MM.1S (cell line): ENCODE measurements around the gene SPC24.

Experiments used
- DNase-seq: peaks from one replicate; pipeline ENCODE4 v3.0.0-alpha.2; 2015
- H2AFZ ChIP-seq: fragments of 300-600 bp; sonication (generic); 2 replicates; pipeline ENCODE4 v1.6.0; 2016; ENCODE audit warnings: antibody characterized with exemption, low read length
- H3F3A ChIP-seq: fragments of 300-600 bp; sonication (generic); 2 replicates; pipeline ENCODE4 v1.6.1; 2016; ENCODE audit warnings: mild to moderate bottlenecking, antibody characterized with exemption, low read length, moderate library complexity, mixed read lengths; ENCODE audit not compliant: insufficient read depth
- H3K27ac ChIP-seq: fragments of 300-600 bp; sonication (generic); 2 replicates; pipeline ENCODE4 v1.5.1; 2016; ENCODE audit warnings: mild to moderate bottlenecking, low read length
- H3K27me3 ChIP-seq: fragments of 300-600 bp; sonication (generic); replicated peaks from 2 replicates; pipeline ENCODE4 v1.6.0; 2016; ENCODE audit warnings: low read length; ENCODE audit not compliant: insufficient read depth
- H3K36me3 ChIP-seq: fragments of 300-600 bp; sonication (generic); replicated peaks from 2 replicates; pipeline ENCODE4 v1.6.1; 2016; ENCODE audit warnings: mild to moderate bottlenecking, low read length, mixed read lengths; ENCODE audit not compliant: insufficient read depth
- H3K4me1 ChIP-seq: fragments of 300-600 bp; sonication (generic); 2 replicates; pipeline ENCODE4 v1.6.1; 2016; ENCODE audit warnings: low read length, mixed read lengths
- H3K4me2 ChIP-seq: fragments of 300-600 bp; sonication (generic); 2 replicates; pipeline ENCODE4 v1.6.0; 2016; ENCODE audit warnings: low read depth, low read length
- H3K4me3 ChIP-seq: fragments of 300-600 bp; sonication (generic); 2 replicates; pipeline ENCODE4 v1.5.1; 2016; ENCODE audit warnings: low read length, mixed read lengths
- H3K79me2 ChIP-seq: fragments of 300-600 bp; sonication (generic); 2 replicates; pipeline ENCODE4 v1.6.1; 2016; ENCODE audit warnings: mixed run types, low read length, mixed read lengths
- H3K9ac ChIP-seq: fragments of 300-600 bp; sonication (generic); 2 replicates; pipeline ENCODE4 v1.6.1; 2016; ENCODE audit warnings: low read length, mixed read lengths
- H3K9me2 ChIP-seq: fragments of 300-600 bp; sonication (generic); replicated peaks from 2 replicates; pipeline ENCODE4 v1.6.1; 2016; ENCODE audit warnings: mild to moderate bottlenecking, low read length, mixed read lengths; ENCODE audit not compliant: insufficient read depth
- H3K9me3 ChIP-seq: fragments of 300-600 bp; sonication (generic); replicated peaks from 2 replicates; pipeline ENCODE4 v1.6.1; 2016; ENCODE audit warnings: mild to moderate bottlenecking, low read length, mixed read lengths; ENCODE audit not compliant: insufficient read depth
- H4K20me1 ChIP-seq: fragments of 300-600 bp; sonication (generic); 2 replicates; pipeline ENCODE4 v1.6.1; 2016; ENCODE audit warnings: mild to moderate bottlenecking, low read length, moderate library complexity, mixed read lengths; ENCODE audit not compliant: insufficient read depth
- CTCF ChIP-seq: fragments of 300-600 bp; sonication (generic); IDR thresholded peaks from 2 replicates; pipeline ENCODE4 v1.5.1; 2016; ENCODE audit warnings: antibody characterized with exemption, low read length, mixed read lengths
- EZH2 ChIP-seq: fragments of 300-600 bp; sonication (generic); optimal IDR thresholded peaks from 2 replicates; pipeline ENCODE3; 2017; ENCODE audit warnings: low read depth, mild to moderate bottlenecking, antibody characterized with exemption, low read length, mixed read lengths
- EZH2phosphoT487 ChIP-seq: fragments of 300-600 bp; sonication (generic); IDR thresholded peaks from 2 replicates; pipeline ENCODE4 v1.6.1; 2018; ENCODE audit warnings: antibody characterized with exemption, low read length

SPC24 gene

GRCh38 chr19:11148001-11148400, 7.6 kb downstream of the SPC24 start:
- no peaks in the 10 kb centered on the region for H3K9me2 ChIP-seq
- H3K79me2 ChIP-seq, result peaks cover 30% of the 10 kb centered on the region
- H3K4me3 ChIP-seq, result no peak overlapping the region
- no peaks in the 10 kb centered on the region for H3K9me3 ChIP-seq
- H3K36me3 ChIP-seq, result no peaks in the 10 kb centered on the region
- H3K27ac ChIP-seq, result no peak overlapping the region
- H3K27me3 ChIP-seq, result no peaks in the 10 kb centered on the region
- no peaks in the 10 kb centered on the region for H4K20me1 ChIP-seq
- no peaks in the 10 kb centered on the region for H3F3A ChIP-seq
- H3K4me1 ChIP-seq, result no peaks in the 10 kb centered on the region
- no peak for TF ChIP-seq CTCF
- no peak for TF ChIP-seq EZH2phosphoT487
- TF ChIP-seq EZH2, result no peak
- no peak overlapping the region for H2AFZ ChIP-seq
- no peak overlapping the region for H3K9ac ChIP-seq
- DNase-seq, result no peak
- no peak overlapping the region for H3K4me2 ChIP-seq

GRCh38 chr19:11145536-11145924, 10.1 kb downstream of the SPC24 start:
- Histone ChIP-seq H3K79me2 (peaks cover 10% of the 10 kb centered on the region), H4K20me1 (no peaks in the 10 kb centered on the region), H3F3A (no peaks in the 10 kb centered on the region), H3K4me3 (no peak overlapping the region), H3K9me2 (no peaks in the 10 kb centered on the region), H3K9me3 (no peaks in the 10 kb centered on the region), H3K36me3 (no peaks in the 10 kb centered on the region), H3K4me2 (no peak overlapping the region), H2AFZ (no peak overlapping the region), H3K4me1 (no peaks in the 10 kb centered on the region), H3K27ac (no peak overlapping the region), H3K27me3 (no peaks in the 10 kb centered on the region), H3K9ac (no peak overlapping the region)
- TF ChIP-seq EZH2, result no peak
- no peak for TF ChIP-seq CTCF
- no peak for TF ChIP-seq EZH2phosphoT487
- DNase-seq, result no peak

- no peaks in the 10 kb centered on the region for H3F3A ChIP-seq
- no peaks in the 10 kb centered on the region for H3K9me2 ChIP-seq
- no peak overlapping the region for H2AFZ ChIP-seq
- no peak for TF ChIP-seq EZH2phosphoT487
- TF ChIP-seq EZH2, result no peak
- no peak for TF ChIP-seq CTCF
- H3K9ac ChIP-seq, result no peak overlapping the region
- DNase-seq, result no peak
- no peaks in the 10 kb centered on the region for H3K79me2 ChIP-seq
- H3K27me3 ChIP-seq, result no peaks in the 10 kb centered on the region
- no peak overlapping the region for H3K27ac ChIP-seq
- no peaks in the 10 kb centered on the region for H3K36me3 ChIP-seq
- H3K4me2 ChIP-seq, result no peak overlapping the region
- no peaks in the 10 kb centered on the region for H3K9me3 ChIP-seq
- H3K4me1 ChIP-seq, result no peaks in the 10 kb centered on the region
- no peak overlapping the region for H3K4me3 ChIP-seq
- no peaks in the 10 kb centered on the region for H4K20me1 ChIP-seq
These were observed 12.9 kb downstream of the SPC24 start for GRCh38 chr19:11142528-11143171.
